ENCODE results near the gene ATG7.
"Not testable (repeated sequence)": the region's sequence is repeated elsewhere in the genome, so short reads cannot be mapped to it uniquely, and the experiment has no call there.

The ATG7 gene

GRCh38 chr3:11436775-11437174, 164.6 kb downstream of the ATG7 start:
- CTCF ChIA-PET, result interaction anchor here (1.1 to 1.4 kb wide), 2 partner anchors 10 kb away, joined by 3 to 4 read pairs; no protein-coding TSS in a partner anchor
- POLR2A ChIA-PET, result no interaction called here
- DNase-seq (ENCODE audit: extremely low spot score), result no peak
- no peak for TF ChIP-seq CTCF (IDR thresholded peaks at IDR 0.05; ENCODE audit: control extremely low read depth, extremely low read depth, low read depth, missing control alignments)

GRCh38 chr3:11437506-11437905, 165.3 kb downstream of the ATG7 start:
- CTCF ChIA-PET, result interaction anchor here (1.4 kb wide), 1 partner anchor 11 kb away, joined by 3 read pairs; no protein-coding TSS in a partner anchor
- POLR2A ChIA-PET, result no interaction called here
- DNase-seq (ENCODE audit: extremely low spot score), result no peak
- no peak for TF ChIP-seq CTCF (IDR thresholded peaks at IDR 0.05; ENCODE audit: control extremely low read depth, extremely low read depth, low read depth, missing control alignments)

GRCh38 chr3:11438646-11439045, 166.4 kb downstream of the ATG7 start:
- no peak for DNase-seq (ENCODE audit: extremely low spot score)
- POLR2A ChIA-PET, result no interaction called here
- CTCF ChIA-PET, result interaction anchor here (0.9 kb wide), 1 partner anchor 16 kb away, joined by 3 read pairs; no protein-coding TSS in a partner anchor
- TF ChIP-seq CTCF (IDR thresholded peaks at IDR 0.05; ENCODE audit: control extremely low read depth, extremely low read depth, low read depth, missing control alignments), result no peak

GRCh38 chr3:11441346-11441745, 169.1 kb downstream of the ATG7 start:
- DNase-seq (ENCODE audit: extremely low spot score); POLR2A ChIA-PET; CTCF ChIA-PET: not testable (repeated sequence)

GRCh38 chr3:11444404-11444803, 172.2 kb downstream of the ATG7 start:
- no peak for DNase-seq (ENCODE audit: extremely low spot score)
- ChIA-PET CTCF (no interaction called here), POLR2A (no interaction called here)
- TF ChIP-seq CTCF (IDR thresholded peaks at IDR 0.05; ENCODE audit: control extremely low read depth, extremely low read depth, low read depth, missing control alignments), result no peak

- POLR2A ChIA-PET; DNase-seq (ENCODE audit: extremely low spot score): not testable (repeated sequence)
- CTCF ChIA-PET, result interaction anchor here (1.0 kb wide), 1 partner anchor 94 kb away, joined by 3 read pairs; no protein-coding TSS in a partner anchor
Measured at GRCh38 chr3:11445193-11445592, 173.0 kb downstream of the ATG7 start.

GRCh38 chr3:11445883-11446282, 173.7 kb downstream of the ATG7 start:
- no peak for TF ChIP-seq CTCF (IDR thresholded peaks at IDR 0.05; ENCODE audit: control extremely low read depth, extremely low read depth, low read depth, missing control alignments)
- no peak for DNase-seq (ENCODE audit: extremely low spot score)
- ChIA-PET POLR2A (no interaction called here), CTCF (interaction anchor here (0.9 to 1.0 kb wide), 2 partner anchors 10 to 94 kb away, joined by 3 to 4 read pairs; no protein-coding TSS in a partner anchor)

GRCh38 chr3:11447584-11448200, 175.5 kb downstream of the ATG7 start:
- no peak for DNase-seq (ENCODE audit: extremely low spot score)
- no peak for TF ChIP-seq CTCF (IDR thresholded peaks at IDR 0.05; ENCODE audit: control extremely low read depth, extremely low read depth, low read depth, missing control alignments)
- ChIA-PET CTCF (no interaction called here), POLR2A (no interaction called here)

Measured in GM10248 (cell line).